ENCODE results near the gene PROCR. TPM values are rescaled to one million over a fixed set of nuclear protein-coding genes. Genes with fewer than 3 reads are reported as not detected.
"Not testable (repeated sequence)": the region's sequence is repeated elsewhere in the genome, so short reads cannot be mapped to it uniquely, and the experiment has no call there.

The PROCR gene
- total RNA-seq, 1 experiment from 2014 or later: 22.0 TPM

DNA sequence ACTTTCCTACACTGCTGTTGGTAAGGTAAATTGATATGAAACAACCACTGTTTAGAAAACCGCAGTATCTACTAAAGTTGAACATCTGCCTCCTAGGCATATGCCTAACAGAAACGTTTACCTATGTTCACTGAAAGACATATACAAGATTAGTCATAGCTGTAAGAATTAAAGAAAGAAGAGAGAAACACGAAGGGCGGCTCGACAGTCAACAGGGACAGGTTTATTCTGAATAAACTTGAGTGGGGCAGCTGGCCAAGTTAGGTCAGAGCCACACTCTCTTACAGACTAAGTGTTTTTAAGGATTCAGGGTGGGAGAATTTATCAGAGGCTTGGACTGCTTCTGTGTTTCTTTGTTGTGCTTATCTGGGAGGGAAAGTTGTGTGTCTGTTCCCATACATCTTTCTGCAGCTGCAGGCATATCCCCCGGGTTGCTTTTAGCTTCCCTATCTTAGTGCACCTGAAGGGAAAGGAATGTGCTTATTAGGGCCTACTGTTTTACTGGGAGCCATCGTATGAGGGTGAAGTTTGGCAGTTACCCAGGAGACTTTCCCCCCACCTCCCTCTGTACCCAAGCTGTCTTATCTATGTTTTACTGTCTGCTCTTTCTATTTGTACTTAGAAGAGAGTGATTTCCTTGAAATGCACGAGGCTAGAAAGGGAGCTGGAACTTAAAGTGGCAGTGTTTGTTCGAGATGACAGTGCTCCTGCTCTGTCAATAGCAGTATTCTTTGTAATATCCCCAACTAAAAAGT is 20.4 kb downstream of the PROCR start:
- no peak for DNase-seq (ENCODE audit: low read depth in 1 of 2, low spot score in 2 of 2)
- peaks cover 43% of the 10 kb centered on the region for H3K4me1 ChIP-seq (replicated peaks)
- H3K4me3 ChIP-seq: no peak overlapping the region
- H3K27me3 ChIP-seq (replicated peaks): no peaks in the 10 kb centered on the region
- peaks cover 10% of the 10 kb centered on the region for H3K9me3 ChIP-seq (replicated peaks)
- no peak overlapping the region for H3K27ac ChIP-seq
- no peaks in the 10 kb centered on the region for H3K36me3 ChIP-seq

DNA sequence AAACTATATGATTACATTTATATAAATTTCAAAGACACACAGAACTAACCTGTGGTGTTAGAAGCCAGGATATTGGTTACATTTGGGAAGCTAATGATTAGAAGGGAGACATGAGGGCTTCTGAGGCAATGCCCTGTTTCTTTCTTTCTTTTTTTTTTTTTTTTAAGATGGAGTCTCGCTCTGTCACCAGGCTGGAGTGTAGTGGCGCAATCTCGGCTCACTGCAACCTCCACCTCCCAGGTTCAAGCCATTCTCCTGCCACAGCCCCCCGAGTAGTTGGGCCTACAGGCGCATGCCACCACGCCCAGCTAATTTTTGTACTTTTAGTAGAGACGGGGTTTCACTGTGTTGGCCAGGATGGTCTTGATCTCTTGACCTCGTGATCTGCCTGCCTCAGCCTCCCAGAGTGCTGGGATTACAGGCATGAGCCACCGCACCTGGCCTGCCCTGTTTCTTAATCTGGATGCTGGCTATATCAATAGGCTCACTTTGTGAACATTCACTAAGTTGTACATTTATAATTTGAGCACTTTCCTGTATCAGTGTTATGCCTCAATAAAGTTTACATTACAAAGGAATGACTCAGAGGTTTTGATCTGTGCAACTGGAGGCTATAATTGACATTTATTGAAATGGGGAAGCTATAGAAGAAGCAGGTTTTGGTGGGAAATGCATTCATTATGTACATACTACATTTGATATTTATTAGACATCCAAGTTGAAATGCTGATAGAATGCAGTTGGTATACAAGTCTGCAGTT is 21.3 kb downstream of the PROCR start:
- H3K36me3 ChIP-seq; H3K27me3 ChIP-seq (replicated peaks); H3K4me3 ChIP-seq; H3K27ac ChIP-seq; DNase-seq (ENCODE audit: low read depth in 1 of 2, low spot score in 2 of 2): not testable (repeated sequence)
- H3K4me1 ChIP-seq (replicated peaks): peaks cover 34% of the 10 kb centered on the region
- peaks cover 11% of the 10 kb centered on the region for H3K9me3 ChIP-seq (replicated peaks)

DNA sequence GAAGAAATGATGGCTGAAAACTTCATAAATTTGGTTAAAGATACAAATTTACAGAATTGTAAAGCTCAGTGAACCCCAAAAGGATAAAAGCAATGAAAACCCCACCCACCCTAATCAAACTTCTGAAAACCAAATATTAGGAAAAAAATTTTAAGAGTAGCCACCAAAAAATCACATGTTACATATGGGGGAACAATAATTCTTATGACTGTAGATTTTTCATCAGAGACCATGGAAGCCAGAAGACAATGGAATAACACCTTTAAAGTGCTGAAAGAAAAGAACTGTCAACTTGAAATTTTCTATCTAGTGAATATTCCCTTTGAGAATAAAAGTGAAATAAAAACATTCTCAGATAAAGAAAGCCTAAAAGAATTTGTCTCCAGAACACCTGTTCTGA is 24.4 kb downstream of the PROCR start:
- peaks cover 30% of the 10 kb centered on the region for H3K4me1 ChIP-seq (replicated peaks)
- H3K27me3 ChIP-seq (replicated peaks): no peaks in the 10 kb centered on the region
- H3K9me3 ChIP-seq (replicated peaks): peaks cover 22% of the 10 kb centered on the region
- H3K36me3 ChIP-seq: no peaks in the 10 kb centered on the region
- no peak for DNase-seq (ENCODE audit: low read depth in 1 of 2, low spot score in 2 of 2)
- H3K27ac ChIP-seq: no peak overlapping the region
- no peak overlapping the region for H3K4me3 ChIP-seq

DNA sequence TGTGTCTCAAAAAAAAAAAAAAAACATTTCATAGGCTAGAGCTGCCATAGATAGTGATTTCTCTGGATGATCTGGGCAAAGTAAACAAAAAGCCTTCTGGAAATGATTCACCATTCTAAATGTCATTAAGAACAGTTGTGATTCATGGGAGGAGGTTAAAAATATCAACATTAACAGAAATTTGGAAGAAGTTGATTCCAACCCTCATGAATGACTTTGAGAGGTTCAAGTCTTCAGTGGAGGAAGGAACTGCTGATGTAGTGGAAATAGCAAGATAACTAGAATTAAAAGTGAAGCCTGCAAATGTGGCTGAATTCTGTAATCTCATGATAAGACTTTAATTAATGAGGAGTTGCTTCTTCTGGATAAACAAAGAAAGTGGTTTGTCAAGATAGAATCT is 27.9 kb downstream of the PROCR start:
- peak in 1 of 2 experiments; percentile 52 for DNase-seq (ENCODE audit: low read depth in 1 of 2, low spot score in 2 of 2)
- Histone ChIP-seq H3K9me3 (replicated peaks) (peaks cover 22% of the 10 kb centered on the region), H3K27me3 (replicated peaks) (no peaks in the 10 kb centered on the region), H3K27ac (0 out of 2 replicates have a peak overlapping the region, but pooled peaks have one; percentile 18), H3K4me3 (no peak overlapping the region), H3K36me3 (no peaks in the 10 kb centered on the region), H3K4me1 (replicated peaks) (peaks cover 16% of the 10 kb centered on the region)

DNA sequence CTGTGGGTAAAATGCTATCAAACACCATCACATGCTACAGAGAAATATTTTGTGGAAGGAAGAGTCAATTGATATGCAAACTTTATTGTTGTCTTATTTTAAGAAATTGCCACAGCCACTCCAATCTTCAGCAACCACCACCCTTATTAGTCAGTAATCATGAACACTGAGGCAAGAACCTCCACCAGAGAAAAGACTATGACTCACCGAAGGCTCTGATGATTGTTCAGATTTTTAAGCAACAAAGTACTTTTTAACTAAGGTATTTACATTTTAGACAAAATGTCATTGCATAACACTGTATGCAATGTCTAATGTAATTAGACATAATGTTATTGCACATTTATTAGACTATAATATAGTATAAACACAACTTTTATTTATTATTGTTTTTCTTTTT is 28.4 kb downstream of the PROCR start:
- Histone ChIP-seq H3K4me1 (replicated peaks) (peaks cover 16% of the 10 kb centered on the region), H3K36me3 (no peaks in the 10 kb centered on the region), H3K27me3 (replicated peaks) (no peaks in the 10 kb centered on the region), H3K27ac (0 out of 2 replicates have a peak overlapping the region, but pooled peaks have one; percentile 18), H3K9me3 (replicated peaks) (peaks cover 22% of the 10 kb centered on the region), H3K4me3 (no peak overlapping the region)
- DNase-seq (ENCODE audit: low read depth in 1 of 2, low spot score in 2 of 2): peak in 1 of 2 experiments; percentile 58

DNA sequence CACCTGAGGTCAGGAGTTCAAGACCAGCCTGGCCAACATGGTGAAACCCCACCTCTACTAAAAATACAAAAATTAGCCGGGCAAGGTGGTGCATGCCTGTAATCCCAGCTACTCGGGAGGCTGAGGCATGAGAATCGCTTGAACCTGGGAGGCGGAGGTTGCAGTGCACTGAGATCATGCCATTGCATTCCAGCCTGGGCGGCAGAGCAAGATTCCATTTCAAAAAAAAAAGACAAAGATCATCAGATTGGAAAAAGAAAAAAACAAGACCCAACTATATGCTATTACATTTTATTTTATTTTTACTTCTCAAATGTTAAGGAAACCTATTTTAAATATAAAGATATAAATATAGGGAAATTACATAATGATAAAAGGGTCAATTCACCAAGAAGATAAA is 29.6 kb downstream of the PROCR start:
- DNase-seq (ENCODE audit: low read depth in 1 of 2, low spot score in 2 of 2); H3K27me3 ChIP-seq (replicated peaks); H3K27ac ChIP-seq; H3K36me3 ChIP-seq; H3K4me3 ChIP-seq: not testable (repeated sequence)
- Histone ChIP-seq H3K4me1 (replicated peaks) (peaks cover 16% of the 10 kb centered on the region), H3K9me3 (replicated peaks) (peaks cover 19% of the 10 kb centered on the region)

DNA sequence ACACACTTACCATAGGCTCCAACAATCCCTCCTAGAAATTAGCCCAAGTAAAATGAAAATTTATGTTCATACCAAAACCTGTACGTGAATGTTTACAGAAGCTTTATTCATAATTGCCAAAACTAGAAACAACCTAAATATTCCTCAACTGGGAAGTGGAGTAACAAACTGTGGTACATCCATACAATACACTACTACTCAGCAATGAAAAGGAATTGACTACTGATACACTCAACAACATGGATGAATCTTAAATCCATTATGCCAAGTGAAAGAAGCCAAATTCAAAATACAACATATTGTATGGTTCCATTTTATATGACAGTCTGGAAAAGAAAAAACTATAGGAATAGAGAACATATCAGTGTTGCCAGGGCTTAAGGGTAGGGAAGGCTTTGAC is 34.9 kb downstream of the PROCR start:
- Histone ChIP-seq H3K27ac (no peak overlapping the region), H3K27me3 (replicated peaks) (no peaks in the 10 kb centered on the region), H3K4me1 (replicated peaks) (peaks cover 11% of the 10 kb centered on the region), H3K4me3 (no peak overlapping the region), H3K36me3 (no peaks in the 10 kb centered on the region), H3K9me3 (replicated peaks) (no peaks in the 10 kb centered on the region)
- no peak for DNase-seq (ENCODE audit: low read depth in 1 of 2, low spot score in 2 of 2)

DNA sequence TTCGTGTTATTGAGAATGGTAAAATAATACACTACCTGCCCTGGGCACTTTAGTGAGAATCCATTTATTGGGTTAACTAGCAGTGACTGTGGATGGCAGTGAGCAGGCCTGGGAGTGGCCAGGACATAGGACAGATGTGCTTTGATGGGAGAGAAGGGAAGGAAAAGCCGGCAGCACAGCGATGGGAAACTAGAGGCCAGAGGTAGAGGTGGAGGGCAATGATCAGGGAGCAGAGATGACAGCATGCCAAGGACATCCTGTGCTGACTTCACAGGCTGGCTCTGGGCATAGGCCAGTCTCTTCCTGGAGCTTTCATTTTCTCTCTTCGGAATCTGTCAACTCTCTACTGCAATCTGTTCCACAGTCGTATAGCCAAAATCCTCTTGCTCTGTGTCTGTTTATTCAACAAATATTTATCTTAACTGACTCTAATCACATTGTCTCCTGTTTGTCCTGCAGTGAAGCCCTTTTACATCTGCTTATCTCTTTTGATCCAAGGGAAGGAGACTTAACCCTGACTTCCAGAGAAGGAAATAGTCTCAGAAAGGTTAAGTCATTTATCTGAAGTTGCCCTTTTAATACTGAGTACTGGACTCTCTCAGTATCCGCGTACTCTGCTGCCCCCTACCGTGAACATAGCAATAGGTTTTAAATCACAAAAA is 36.2 kb downstream of the PROCR start:
- DNase-seq (ENCODE audit: low read depth in 1 of 2, low spot score in 2 of 2): peak; percentile 74 to 76
- peaks cover 11% of the 10 kb centered on the region for H3K4me1 ChIP-seq (replicated peaks)
- H3K36me3 ChIP-seq: no peaks in the 10 kb centered on the region
- no peak overlapping the region for H3K27ac ChIP-seq
- H3K27me3 ChIP-seq (replicated peaks): no peaks in the 10 kb centered on the region
- no peaks in the 10 kb centered on the region for H3K9me3 ChIP-seq (replicated peaks)
- peak overlapping the region; percentile 10; the same call in 1 of the 2 replicates for H3K4me3 ChIP-seq

DNA sequence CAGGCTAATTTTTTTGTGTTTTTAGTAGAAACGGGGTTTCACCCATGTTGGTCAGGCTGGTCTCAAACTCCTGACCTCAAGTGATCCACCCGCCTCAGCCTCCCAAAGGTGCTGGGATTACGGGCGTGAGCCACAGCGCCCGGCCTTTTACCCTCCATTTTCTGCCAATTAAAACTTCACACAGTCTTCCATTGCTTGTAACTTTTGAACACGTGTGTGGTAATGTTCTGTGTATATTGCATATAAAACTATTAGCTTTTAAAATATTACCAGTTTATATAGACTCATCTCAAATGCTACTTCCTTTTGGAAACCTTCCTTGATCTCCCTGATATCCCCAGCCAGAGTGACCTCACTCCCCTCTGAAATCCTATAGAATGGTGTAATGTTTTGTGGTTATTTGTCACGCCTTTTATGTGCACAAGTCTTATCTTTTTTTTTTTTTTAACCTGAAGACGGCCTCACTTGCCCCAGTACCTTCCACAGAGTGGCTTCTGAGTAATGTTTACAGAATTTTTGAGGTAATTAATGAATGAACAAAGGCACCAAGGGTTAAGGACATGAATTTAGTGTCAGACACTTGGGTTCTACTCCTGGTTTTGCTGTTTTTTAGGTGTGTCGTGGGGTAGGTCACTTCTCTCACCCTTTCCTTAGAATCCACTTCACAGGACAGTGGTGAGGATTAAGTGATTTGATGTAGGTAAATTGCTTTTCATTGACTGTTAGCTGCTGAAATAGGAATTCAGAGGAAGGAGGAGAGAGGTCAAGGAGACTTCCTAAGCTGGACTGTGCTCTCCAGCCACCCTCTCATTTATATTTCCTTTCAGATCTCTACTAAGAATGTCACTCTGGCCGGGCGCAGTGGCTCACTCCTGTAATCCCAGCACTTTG is 43.4 kb downstream of the PROCR start:
- H3K27ac ChIP-seq: no peak overlapping the region
- H3K36me3 ChIP-seq: no peaks in the 10 kb centered on the region
- no peak overlapping the region for H3K4me3 ChIP-seq
- DNase-seq (ENCODE audit: low read depth in 1 of 2, low spot score in 2 of 2): peak in 1 of 2 experiments; percentile 23
- H3K9me3 ChIP-seq (replicated peaks): no peaks in the 10 kb centered on the region
- no peaks in the 10 kb centered on the region for H3K27me3 ChIP-seq (replicated peaks)
- peaks cover 4% of the 10 kb centered on the region; the same call in 1 of the 2 replicates for H3K4me1 ChIP-seq (replicated peaks)

DNA sequence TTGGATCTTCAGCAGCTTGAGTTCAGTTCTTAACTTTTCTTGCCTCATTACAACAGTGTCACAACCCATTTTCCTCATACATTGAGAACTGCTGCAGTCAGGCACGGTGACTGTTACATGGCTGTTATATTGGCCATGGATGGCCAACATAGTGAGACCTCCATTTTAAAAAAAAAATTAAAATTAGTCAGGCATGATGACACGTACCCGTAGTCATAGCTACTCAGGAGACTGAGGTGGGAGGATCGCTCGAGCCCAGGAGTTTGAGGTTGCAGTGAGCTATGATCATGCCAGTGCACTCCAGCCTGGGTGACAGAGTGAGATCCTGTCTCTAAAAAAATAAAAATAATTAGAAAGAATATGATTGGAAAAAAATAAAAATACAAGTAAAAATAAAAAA is 44.7 kb downstream of the PROCR start:
- H3K27ac ChIP-seq: no peak overlapping the region
- peaks cover 4% of the 10 kb centered on the region; the same call in 1 of the 2 replicates for H3K4me1 ChIP-seq (replicated peaks)
- no peaks in the 10 kb centered on the region for H3K27me3 ChIP-seq (replicated peaks)
- no peak for DNase-seq (ENCODE audit: low read depth in 1 of 2, low spot score in 2 of 2)
- no peaks in the 10 kb centered on the region for H3K36me3 ChIP-seq
- no peaks in the 10 kb centered on the region for H3K9me3 ChIP-seq (replicated peaks)
- H3K4me3 ChIP-seq: no peak overlapping the region

DNA sequence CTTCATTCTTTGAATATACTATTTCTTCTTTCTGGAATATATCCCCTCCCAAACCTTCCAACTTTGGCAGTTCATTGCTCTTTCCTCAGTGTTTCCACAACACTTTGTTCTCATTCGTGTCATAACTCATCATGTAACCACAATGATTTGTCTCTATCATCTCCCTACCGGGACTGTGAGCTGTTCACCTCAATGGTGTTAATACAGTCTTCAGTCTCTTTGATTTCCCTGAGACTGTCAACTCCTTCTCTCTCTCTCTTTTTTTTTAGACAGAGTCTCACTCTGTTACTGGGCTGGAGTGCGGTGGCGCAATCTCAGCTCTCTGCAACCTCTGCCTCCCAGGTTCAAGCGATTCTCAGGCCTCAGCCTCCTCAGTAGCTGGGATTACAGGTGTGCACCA is 52.1 kb downstream of the PROCR start:
- Histone ChIP-seq H3K36me3 (no peaks in the 10 kb centered on the region), H3K27me3 (replicated peaks) (peaks cover 29% of the 10 kb centered on the region), H3K4me3 (no peak overlapping the region), H3K9me3 (replicated peaks) (no peaks in the 10 kb centered on the region), H3K4me1 (replicated peaks) (peaks cover 5% of the 10 kb centered on the region), H3K27ac (no peak overlapping the region)
- no peak for DNase-seq (ENCODE audit: low read depth in 1 of 2, low spot score in 2 of 2)

DNA sequence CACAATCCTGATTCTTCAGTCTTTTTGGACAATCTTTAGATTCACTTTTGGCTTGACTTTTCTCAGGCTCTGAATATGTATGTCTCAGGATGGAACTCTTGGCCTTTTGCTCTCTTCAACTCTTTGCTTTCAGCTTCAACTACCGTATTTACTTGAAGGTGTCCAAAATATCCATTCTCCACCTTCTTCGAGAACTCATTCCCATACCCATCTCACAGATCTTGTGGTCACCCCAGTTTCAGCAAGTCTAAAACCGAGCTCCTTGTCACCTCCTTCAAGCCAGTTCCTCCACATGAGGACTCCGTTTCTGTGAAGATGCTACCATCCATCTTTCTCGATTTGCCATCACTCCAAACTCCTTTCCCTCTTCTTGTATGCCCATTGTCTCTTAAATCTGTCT is 52.7 kb downstream of the PROCR start:
- Histone ChIP-seq H3K36me3 (no peaks in the 10 kb centered on the region), H3K9me3 (replicated peaks) (no peaks in the 10 kb centered on the region), H3K4me3 (no peak overlapping the region), H3K27me3 (replicated peaks) (peaks cover 29% of the 10 kb centered on the region), H3K27ac (no peak overlapping the region), H3K4me1 (replicated peaks) (peaks cover 5% of the 10 kb centered on the region)
- no peak for DNase-seq (ENCODE audit: low read depth in 1 of 2, low spot score in 2 of 2)

All from SJSA1 (cell line).